Osteocyte (in vitro differentiated cells): ENCODE data around the gene CBFB. TPM values are rescaled to one million over a fixed set of nuclear protein-coding genes. Genes with fewer than 3 reads are reported as not detected.

ENCODE experiments used
- DNase-seq: peaks from one replicate; pipeline ENCODE4 v3.0.0; 2021; ENCODE audit warnings: mixed read lengths; ENCODE audit not compliant: unreplicated experiment; ENCODE audit errors: extremely low spot score
- H3K27ac Mint-ChIP-seq: one replicate; pipeline ENCODE4 v1.8.0; 2021; ENCODE audit warnings: mild to moderate bottlenecking, mixed read lengths; ENCODE audit not compliant: unreplicated experiment
- H3K27me3 Mint-ChIP-seq: one replicate; pipeline ENCODE4 v1.8.0; 2021; ENCODE audit warnings: mixed read lengths; ENCODE audit not compliant: unreplicated experiment
- H3K36me3 Mint-ChIP-seq: one replicate; pipeline ENCODE4 v1.8.0; 2021; ENCODE audit warnings: mixed read lengths; ENCODE audit not compliant: unreplicated experiment
- H3K4me1 Mint-ChIP-seq: one replicate; pipeline ENCODE4 v1.8.0; 2021; ENCODE audit warnings: mixed read lengths; ENCODE audit not compliant: unreplicated experiment
- H3K4me3 Mint-ChIP-seq: one replicate; pipeline ENCODE4 v1.8.0; 2021; ENCODE audit warnings: mild to moderate bottlenecking, moderate library complexity, mixed read lengths; ENCODE audit not compliant: unreplicated experiment
- H3K9me3 Mint-ChIP-seq: one replicate; pipeline ENCODE4 v1.8.0; 2021; ENCODE audit warnings: mixed read lengths; ENCODE audit not compliant: unreplicated experiment
- CTCF ChIP-seq: fragments of 200-600 bp; sonication (generic); IDR thresholded peaks from 2 replicates; pipeline ENCODE4 v1.5.0; 2021; ENCODE audit warnings: antibody characterized with exemption, mild to moderate bottlenecking, moderate library complexity
- total RNA-seq: library from RNA; stranded (reverse); gene quantifications from 2 replicates; pipeline ENCODE4 v1.2.1, GENCODE V29; 2021

Gene CBFB
- total RNA-seq, 1 donor from 2014 or later = 75.2 TPM

- no peak overlapping the region for H3K27ac Mint-ChIP-seq
- H3K9me3 Mint-ChIP-seq = no peaks in the 10 kb centered on the region
- no peak for TF ChIP-seq CTCF
- H3K27me3 Mint-ChIP-seq = no peaks in the 10 kb centered on the region
- H3K4me1 Mint-ChIP-seq = peaks cover 32% of the 10 kb centered on the region
- no peak overlapping the region for H3K4me3 Mint-ChIP-seq
- H3K36me3 Mint-ChIP-seq = peaks cover 9% of the 10 kb centered on the region
- no peak for DNase-seq
Observed at GRCh38 chr16:67093098-67093726, 64.3 kb downstream of the CBFB start.

GRCh38 chr16:67098599-67098998 is 69.7 kb downstream of the CBFB start:
- H3K9me3 Mint-ChIP-seq = no peaks in the 10 kb centered on the region
- peaks cover 1% of the 10 kb centered on the region for H3K4me1 Mint-ChIP-seq
- no peak for TF ChIP-seq CTCF
- peaks cover 13% of the 10 kb centered on the region for H3K36me3 Mint-ChIP-seq
- no peak for DNase-seq
- no peaks in the 10 kb centered on the region for H3K27me3 Mint-ChIP-seq
- H3K4me3 Mint-ChIP-seq = no peak overlapping the region
- H3K27ac Mint-ChIP-seq = no peak overlapping the region

GRCh38 chr16:67100569-67101310 is 71.8 kb downstream of the CBFB start:
- peaks cover 1% of the 10 kb centered on the region for H3K4me1 Mint-ChIP-seq
- peak; percentile 55 for TF ChIP-seq CTCF
- H3K27ac Mint-ChIP-seq = no peak overlapping the region
- peaks cover 13% of the 10 kb centered on the region for H3K36me3 Mint-ChIP-seq
- no peaks in the 10 kb centered on the region for H3K9me3 Mint-ChIP-seq
- no peak overlapping the region for H3K4me3 Mint-ChIP-seq
- DNase-seq = no peak
- no peaks in the 10 kb centered on the region for H3K27me3 Mint-ChIP-seq

GRCh38 chr16:67101311-67102082 is 72.5 kb downstream of the CBFB start:
- TF ChIP-seq CTCF = no peak
- Mint-ChIP-seq H3K27ac (no peak overlapping the region), H3K27me3 (no peaks in the 10 kb centered on the region), H3K9me3 (no peaks in the 10 kb centered on the region), H3K4me3 (no peak overlapping the region), H3K36me3 (peaks cover 13% of the 10 kb centered on the region), H3K4me1 (peaks cover 1% of the 10 kb centered on the region)
- no peak for DNase-seq

GRCh38 chr16:67104061-67104460 is 75.1 kb downstream of the CBFB start:
- H3K4me1 Mint-ChIP-seq = peaks cover 1% of the 10 kb centered on the region
- peak; percentile 47 for TF ChIP-seq CTCF
- DNase-seq = no peak
- H3K9me3 Mint-ChIP-seq = no peaks in the 10 kb centered on the region
- no peak overlapping the region for H3K27ac Mint-ChIP-seq
- no peaks in the 10 kb centered on the region for H3K27me3 Mint-ChIP-seq
- H3K4me3 Mint-ChIP-seq = no peak overlapping the region
- peaks cover 13% of the 10 kb centered on the region for H3K36me3 Mint-ChIP-seq
